ENCODE data around the gene PDE3B. TPM values are rescaled to one million over a fixed set of nuclear protein-coding genes. Genes with fewer than 3 reads are reported as not detected.
"Not testable (repeated sequence)": the region's sequence is repeated elsewhere in the genome, so short reads cannot be mapped to it uniquely, and the experiment has no call there.

PDE3B gene
- total RNA-seq, 4 donors from 2014 or later, result 1.2 to 12.6 (median 2.1) TPM

- WGBS, 2 donors, result 93 to 99% methylated on average over 5 of the region's 5 CpGs
- no peaks in the 10 kb centered on the region for H3K9me3 ChIP-seq
- no peak for DNase-seq
- TF ChIP-seq CTCF (IDR thresholded peaks at IDR 0.05) (no peak), POLR2A (IDR thresholded peaks at IDR 0.05) (no peak)
- H3K4me1 ChIP-seq, result no peaks in the 10 kb centered on the region
- intact Hi-C loops (cut with DNase I), result no loop called here
- H3K27ac ChIP-seq, result no peak overlapping the region
- H3K36me3 ChIP-seq, result peaks cover 0 to 52% (median 0%) of the 10 kb centered on the region in 3 donors
- no peaks in the 10 kb centered on the region for H3K27me3 ChIP-seq
- no peak overlapping the region for H3K4me3 ChIP-seq
Observed at GRCh38 chr11:14875163-14875562, 231.6 kb downstream of the PDE3B start.

- no peaks in the 10 kb centered on the region for H3K27me3 ChIP-seq
- TF ChIP-seq POLR2A (IDR thresholded peaks at IDR 0.05) (no peak), CTCF (IDR thresholded peaks at IDR 0.05) (no peak)
- peaks cover 0 to 8% (median 3%) of the 10 kb centered on the region in 3 donors for H3K4me1 ChIP-seq
- intact Hi-C loops (cut with DNase I), result no loop called here
- H3K9me3 ChIP-seq, result no peaks in the 10 kb centered on the region
- WGBS, 2 donors, result 88 to 100% methylated on average over 2 of the region's 2 CpGs
- H3K27ac ChIP-seq, result no peak overlapping the region
- peaks cover 0 to 40% (median 0%) of the 10 kb centered on the region in 3 donors for H3K36me3 ChIP-seq
- H3K4me3 ChIP-seq, result no peak overlapping the region
- no peak for DNase-seq
Observed at GRCh38 chr11:14881576-14882193, 238.1 kb downstream of the PDE3B start.

GRCh38 chr11:14882196-14882595, 238.6 kb downstream of the PDE3B start:
- intact Hi-C loops (cut with DNase I), result no loop called here
- Histone ChIP-seq H3K4me3 (no peak overlapping the region), H3K36me3 (peaks cover 0 to 36% (median 0%) of the 10 kb centered on the region in 3 donors), H3K4me1 (peaks cover 0 to 14% (median 9%) of the 10 kb centered on the region in 3 donors), H3K27me3 (no peaks in the 10 kb centered on the region), H3K9me3 (no peaks in the 10 kb centered on the region), H3K27ac (no peak overlapping the region)
- no peak for DNase-seq
- WGBS, 2 donors, result 82 to 95% methylated on average over 1 of the region's 1 CpG
- TF ChIP-seq POLR2A (IDR thresholded peaks at IDR 0.05), result no peak
- no peak for TF ChIP-seq CTCF (IDR thresholded peaks at IDR 0.05)

GRCh38 chr11:14883683-14884082, 240.1 kb downstream of the PDE3B start:
- intact Hi-C loops (cut with DNase I); H3K4me3 ChIP-seq; DNase-seq; H3K9me3 ChIP-seq; H3K27me3 ChIP-seq; H3K27ac ChIP-seq: not testable (repeated sequence)
- Histone ChIP-seq H3K36me3 (peaks cover 0 to 21% (median 0%) of the 10 kb centered on the region in 3 donors), H3K4me1 (peaks cover 0 to 28% (median 9%) of the 10 kb centered on the region in 3 donors)
- WGBS, 2 donors, result no CpG with 5 or more reads among the region's 1 CpG

GRCh38 chr11:14884667-14885273, 241.2 kb downstream of the PDE3B start:
- no peaks in the 10 kb centered on the region for H3K9me3 ChIP-seq
- peaks cover 0 to 10% (median 0%) of the 10 kb centered on the region in 3 donors for H3K36me3 ChIP-seq
- intact Hi-C loops (cut with DNase I), result no loop called here
- WGBS, 2 donors, result 89 to 90% methylated on average over 1 of the region's 1 CpG
- TF ChIP-seq POLR2A (IDR thresholded peaks at IDR 0.05) (no peak), CTCF (IDR thresholded peaks at IDR 0.05) (no peak)
- H3K4me1 ChIP-seq, result peaks cover 5 to 39% (median 9%) of the 10 kb centered on the region in 3 donors
- DNase-seq, result no peak
- H3K27ac ChIP-seq, result no peak overlapping the region
- H3K27me3 ChIP-seq, result no peaks in the 10 kb centered on the region
- no peak overlapping the region for H3K4me3 ChIP-seq
